HG03064 (cell line): ENCODE data around the gene CHRNB2.

Source experiments
- ATAC-seq: cut with Tn5 transposase; IDR thresholded peaks from one replicate; pipeline ENCODE4 v1.9.1; 2021; ENCODE audit warnings: low read depth; ENCODE audit not compliant: unreplicated experiment

CHRNB2 gene

DNA sequence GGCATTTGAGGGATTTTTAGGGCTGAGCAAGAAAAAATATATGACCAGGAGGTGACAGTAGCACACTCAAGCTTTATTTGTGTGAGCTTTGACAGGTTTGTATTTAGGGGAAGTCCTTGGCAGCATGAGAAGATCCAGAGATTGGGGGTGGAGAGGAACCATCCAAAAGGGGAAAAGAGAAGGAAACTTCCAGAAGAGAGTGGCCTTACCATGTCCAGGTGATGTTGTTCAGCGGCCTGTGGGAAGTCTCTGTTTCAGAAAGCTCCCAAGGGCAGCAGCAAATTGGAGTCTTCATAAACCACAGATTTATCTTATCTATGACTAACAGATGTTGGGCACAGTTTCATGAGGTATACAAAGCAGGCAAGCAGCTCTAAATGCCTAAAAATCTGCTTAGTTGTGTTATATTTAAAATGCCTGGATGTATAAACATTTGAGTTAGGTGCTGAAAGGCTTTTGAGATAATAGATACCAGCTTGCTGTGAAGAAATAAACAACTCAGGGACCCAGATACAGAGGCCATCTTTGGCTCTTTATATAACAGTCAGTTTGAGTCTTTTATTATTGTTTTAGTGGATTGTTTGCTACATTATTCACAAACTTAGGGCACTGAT, 61.6 kb downstream of the CHRNB2 start:
- no peak for ATAC-seq
